Aorta (tissue), 5 donors: ENCODE results near the gene POLQ. TPM values are rescaled to one million over a fixed set of nuclear protein-coding genes. Genes with fewer than 3 reads are reported as not detected.

ENCODE experiments used
- ATAC-seq: fragments of 200-7000 bp; cut with Tn5 transposase; one replicate; pipeline ENCODE4 v1.9.1; 2022; ENCODE audit warnings: moderate library complexity; ENCODE audit not compliant: low FRiP score
- DNase-seq, 2 donors: peaks; one replicate each; pipeline ENCODE4 v3.0.0-alpha.2; 2020
- H3K27ac ChIP-seq, 2 donors: one replicate each; pipeline ENCODE4 v1.5.1; 2013; ENCODE audit warnings: low read length in 2 of 2, mild to moderate bottlenecking in 2 of 2, moderate library complexity in 2 of 2, control low read depth in 1 of 2, inconsistent platforms in 1 of 2, low read depth in 1 of 2
- H3K27me3 ChIP-seq, 2 donors: one replicate each; pipeline ENCODE4 v1.6.1; 2013; ENCODE audit warnings: control low read depth in 1 of 2, low read length in 1 of 2, mild to moderate bottlenecking in 1 of 2, moderate library complexity in 1 of 2; ENCODE audit not compliant: insufficient read depth in 2 of 2, control insufficient read depth in 1 of 2
- H3K36me3 ChIP-seq, 2 donors: one replicate each; pipeline ENCODE4 v1.6.1; 2013; ENCODE audit warnings: control low read depth in 1 of 2, low read length in 1 of 2, mild to moderate bottlenecking in 1 of 2; ENCODE audit not compliant: insufficient read depth in 2 of 2, control insufficient read depth in 1 of 2
- H3K4me1 ChIP-seq, 2 donors: one replicate each; pipeline ENCODE4 v1.6.1; 2013; ENCODE audit warnings: low read length in 2 of 2, control low read depth in 1 of 2, mild to moderate bottlenecking in 1 of 2, moderate library complexity in 1 of 2; ENCODE audit not compliant: insufficient read depth in 2 of 2, control insufficient read depth in 1 of 2
- H3K4me3 ChIP-seq, 2 donors: one replicate each; pipeline ENCODE4 v1.5.1; 2013; ENCODE audit warnings: low read length in 2 of 2, control low read depth in 1 of 2, mild to moderate bottlenecking in 1 of 2
- H3K9me3 ChIP-seq: one replicate; pipeline ENCODE4 v1.6.1; 2013; ENCODE audit warnings: mild to moderate bottlenecking, low read length; ENCODE audit not compliant: control insufficient read depth
- WGBS, 2 donors: extraction: QIAGEN DNeasy Blood & Tissue Kit; methylation state at CpG; one replicate each; pipeline ENCODE4 v1.1.7; 2013; 5-methylcytosine and 5-hydroxymethylcytosine counted together
- intact Hi-C, 2 donors: fragments of 100-400 bp; cut with DNase I; formaldehyde crosslinking; loops; one replicate each; pipeline versions ENCODE4 v1.14.2 to v1.15.0; 2022
- polyA plus RNA-seq, 2 donors: library from polyadenylated mRNA; stranded (reverse); fragments of 200-250 nt; gene quantifications; one replicate each; pipeline ENCODE4 v1.2.3, GENCODE V29; 2013
- total RNA-seq, 2 donors: library from RNA; stranded (reverse); fragmentation: NEBNext Ultra II Directional; extraction: Animal tissue kit (Norgen Biotek cat#: 25700); gene quantifications; one replicate each; pipeline ENCODE4 v1.2.1, GENCODE V29; 2021
- donor health status: healthy with polysubstance abuse.
- donor health status: Bipolar disorder and iron deficiency.
- donor health status: DM: no; HTN: no; CAD: no.
- donor health status: DM: no; HTN: no; CAD: no.
- donor health status: DM: yes; HTN: yes; CAD: no.

POLQ gene
- total and polyA plus RNA-seq, 4 donors = 0.13 to 0.63 (median 0.23) TPM; not detected in 1

DNA sequence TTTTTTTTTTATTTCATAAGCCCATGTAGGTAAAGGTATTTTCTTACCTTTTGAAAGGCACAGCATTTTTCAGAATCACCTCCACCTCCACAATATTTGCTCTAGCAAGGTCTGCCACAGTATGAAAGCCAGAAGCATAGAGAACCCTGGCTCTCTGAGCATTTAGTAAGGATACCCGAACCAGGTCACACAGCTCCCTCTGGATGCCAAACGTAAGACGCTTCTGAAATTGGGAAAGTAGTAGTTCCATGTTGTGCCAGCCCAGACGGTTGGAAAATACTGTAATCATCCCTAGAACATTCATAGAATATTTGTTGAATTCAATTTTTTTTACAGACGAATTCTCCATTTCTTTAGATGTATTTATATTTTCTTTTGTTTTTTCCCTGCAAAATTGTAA, 52.4 kb downstream of the POLQ start:
- H3K36me3 ChIP-seq = no peaks in the 10 kb centered on the region
- H3K4me3 ChIP-seq = no peak overlapping the region
- no peak overlapping the region for H3K27ac ChIP-seq
- no peaks in the 10 kb centered on the region for H3K9me3 ChIP-seq
- H3K4me1 ChIP-seq = no peaks in the 10 kb centered on the region
- WGBS, 2 donors = 54% methylated on average over 5 of the region's 5 CpGs
- no peaks in the 10 kb centered on the region for H3K27me3 ChIP-seq
- ATAC-seq (no peak), DNase-seq (no peak)
- intact Hi-C loops = no loop called here

GRCh38 chr3:121491683-121492320, 54.0 kb downstream of the POLQ start:
- Histone ChIP-seq H3K4me1 (no peaks in the 10 kb centered on the region), H3K27me3 (no peaks in the 10 kb centered on the region), H3K4me3 (no peak overlapping the region), H3K27ac (no peak overlapping the region), H3K36me3 (no peaks in the 10 kb centered on the region), H3K9me3 (no peaks in the 10 kb centered on the region)
- ATAC-seq (no peak), DNase-seq (no peak)
- 94 to 96% methylated on average over 7 of the region's 7 CpGs for WGBS, 2 donors
- intact Hi-C loops = no loop called here

DNA sequence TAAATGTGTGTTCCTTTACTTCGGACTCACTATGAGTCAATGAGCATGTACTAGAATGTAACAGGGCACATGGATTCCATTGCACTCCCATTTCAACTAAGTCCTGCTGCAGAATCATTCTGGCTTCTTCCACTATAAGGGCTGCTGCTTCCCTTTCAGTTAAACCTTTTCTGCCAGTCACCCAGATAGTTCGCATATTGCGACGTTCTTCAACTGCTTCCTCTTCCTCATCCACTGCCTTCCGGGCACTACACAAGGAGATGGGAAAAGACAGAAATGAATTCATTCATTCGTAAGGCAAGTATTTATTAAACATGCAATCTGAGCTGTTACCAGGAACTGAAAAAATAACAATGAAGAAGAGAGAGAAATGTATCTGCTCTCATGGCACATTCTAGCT, 55.6 kb downstream of the POLQ start:
- intact Hi-C loops = no loop called here
- H3K4me1 ChIP-seq = no peaks in the 10 kb centered on the region
- WGBS, 2 donors = 89 to 92% methylated on average over 6 of the region's 6 CpGs
- ATAC-seq (no peak), DNase-seq (no peak)
- H3K9me3 ChIP-seq = no peaks in the 10 kb centered on the region
- H3K27me3 ChIP-seq = no peaks in the 10 kb centered on the region
- H3K4me3 ChIP-seq = no peak overlapping the region
- H3K36me3 ChIP-seq = no peaks in the 10 kb centered on the region
- no peak overlapping the region for H3K27ac ChIP-seq

DNA sequence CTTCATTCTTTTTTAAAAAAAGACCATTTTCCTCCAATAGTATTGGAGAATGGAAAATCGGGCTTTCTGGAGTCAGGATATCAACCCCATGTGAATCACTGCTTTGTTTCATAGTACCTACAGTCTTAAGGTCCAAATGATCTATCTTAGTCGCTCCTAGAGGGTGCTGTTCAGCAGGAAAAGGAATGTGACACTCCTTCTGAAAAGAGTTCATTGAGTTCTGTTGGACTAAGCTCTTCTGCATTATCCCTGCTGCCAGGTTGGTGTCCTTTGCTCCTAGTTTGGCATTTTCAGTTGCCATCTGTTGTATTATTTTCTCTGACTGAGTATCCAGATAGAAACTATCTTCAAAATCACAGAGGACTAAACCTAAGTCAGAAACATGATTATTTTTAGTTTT, 57.2 kb downstream of the POLQ start:
- H3K9me3 ChIP-seq = no peaks in the 10 kb centered on the region
- no peaks in the 10 kb centered on the region for H3K36me3 ChIP-seq
- H3K4me1 ChIP-seq = no peaks in the 10 kb centered on the region
- WGBS, 2 donors = 84 to 86% methylated on average over 2 of the region's 2 CpGs
- H3K27ac ChIP-seq = no peak overlapping the region
- DNase-seq (no peak), ATAC-seq (no peak)
- H3K27me3 ChIP-seq = no peaks in the 10 kb centered on the region
- no peak overlapping the region for H3K4me3 ChIP-seq
- intact Hi-C loops = no loop called here

DNA sequence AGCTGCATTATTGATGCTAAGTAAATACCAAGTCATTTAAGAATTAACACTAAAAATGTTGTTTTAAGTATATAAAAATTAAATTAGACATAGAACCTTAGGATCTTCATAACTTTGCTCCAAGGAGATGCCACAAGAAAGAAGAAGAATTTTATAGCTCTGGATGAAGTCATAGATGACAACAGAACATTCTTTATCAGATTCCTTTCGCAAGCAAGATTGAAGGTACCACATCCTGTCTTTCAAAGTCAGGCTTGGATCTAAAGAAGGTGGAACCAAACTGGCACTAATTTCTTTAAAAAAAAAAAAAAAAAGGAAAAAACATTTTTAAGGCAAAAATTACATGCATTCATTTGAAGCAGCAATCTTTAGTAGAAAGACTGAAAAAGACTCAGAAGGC, 62.5 kb downstream of the POLQ start:
- intact Hi-C loops = no loop called here
- DNase-seq (no peak), ATAC-seq (no peak)
- H3K9me3 ChIP-seq = no peaks in the 10 kb centered on the region
- H3K27me3 ChIP-seq = no peaks in the 10 kb centered on the region
- H3K27ac ChIP-seq = no peak overlapping the region
- H3K4me3 ChIP-seq = no peak overlapping the region
- no peaks in the 10 kb centered on the region for H3K4me1 ChIP-seq
- 94 to 99% methylated on average over 1 of the region's 1 CpG for WGBS, 2 donors
- H3K36me3 ChIP-seq = no peaks in the 10 kb centered on the region

GRCh38 chr3:121482660-121483059, 63.1 kb downstream of the POLQ start:
- no peaks in the 10 kb centered on the region for H3K9me3 ChIP-seq
- DNase-seq = no peak
- H3K4me1 ChIP-seq = no peaks in the 10 kb centered on the region
- WGBS, 2 donors = 83 to 85% methylated on average over 1 of the region's 1 CpG
- no peaks in the 10 kb centered on the region for H3K27me3 ChIP-seq
- H3K27ac ChIP-seq = no peak overlapping the region
- H3K4me3 ChIP-seq = no peak overlapping the region
- H3K36me3 ChIP-seq = no peaks in the 10 kb centered on the region
- ATAC-seq = no peak
- intact Hi-C loops = no loop called here

DNA sequence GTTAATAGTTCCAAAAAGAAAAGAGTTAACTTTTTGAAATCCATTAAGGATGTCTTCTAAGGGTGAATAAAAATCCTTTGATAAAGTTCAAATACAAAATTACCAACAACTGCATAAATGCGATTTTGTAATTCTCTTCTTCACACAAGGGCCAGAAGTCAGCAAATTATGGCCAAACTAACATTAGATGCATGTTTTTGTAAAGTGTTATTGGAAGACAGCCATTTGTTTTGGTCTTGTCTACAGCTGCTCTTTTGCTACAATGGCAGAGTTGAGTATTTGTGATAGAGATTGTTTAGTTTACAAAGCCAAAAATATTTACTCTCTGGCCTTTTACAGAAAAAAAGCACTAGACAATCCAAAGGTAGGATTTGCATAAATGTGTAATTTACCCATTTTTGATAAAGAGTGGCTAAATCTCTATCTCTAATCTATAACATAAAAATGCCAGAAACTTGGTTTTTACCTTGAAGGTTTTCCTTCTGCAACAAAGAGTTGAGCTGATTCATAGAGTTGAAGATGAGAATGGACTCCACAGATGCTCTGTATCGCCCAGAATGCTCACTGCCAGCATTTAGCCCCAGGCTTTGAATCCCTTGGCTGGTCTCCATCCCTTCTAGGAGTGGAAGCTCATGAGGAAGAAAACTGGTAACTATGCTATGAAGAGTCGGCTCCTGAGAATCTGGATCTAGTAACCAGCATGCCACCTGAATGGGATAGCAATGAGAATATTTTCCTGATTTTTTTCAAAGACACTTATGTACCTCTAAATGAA, 64.5 kb downstream of the POLQ start:
- Histone ChIP-seq H3K27ac (no peak overlapping the region), H3K9me3 (no peaks in the 10 kb centered on the region), H3K4me3 (no peak overlapping the region), H3K4me1 (no peaks in the 10 kb centered on the region), H3K36me3 (no peaks in the 10 kb centered on the region), H3K27me3 (no peaks in the 10 kb centered on the region)
- intact Hi-C loops = no loop called here
- no peak for DNase-seq
- 89 to 90% methylated on average over 3 of the region's 3 CpGs for WGBS, 2 donors
- no peak for ATAC-seq

- intact Hi-C loops = no loop called here
- H3K9me3 ChIP-seq = no peaks in the 10 kb centered on the region
- H3K27ac ChIP-seq = no peak overlapping the region
- no peak overlapping the region for H3K4me3 ChIP-seq
- H3K27me3 ChIP-seq = no peaks in the 10 kb centered on the region
- no peaks in the 10 kb centered on the region for H3K36me3 ChIP-seq
- 39 to 59% methylated on average over 5 of the region's 5 CpGs for WGBS, 2 donors
- no peaks in the 10 kb centered on the region for H3K4me1 ChIP-seq
- ATAC-seq = no peak
- no peak for DNase-seq
Measured at GRCh38 chr3:121477589-121477988, 68.2 kb downstream of the POLQ start.

DNA sequence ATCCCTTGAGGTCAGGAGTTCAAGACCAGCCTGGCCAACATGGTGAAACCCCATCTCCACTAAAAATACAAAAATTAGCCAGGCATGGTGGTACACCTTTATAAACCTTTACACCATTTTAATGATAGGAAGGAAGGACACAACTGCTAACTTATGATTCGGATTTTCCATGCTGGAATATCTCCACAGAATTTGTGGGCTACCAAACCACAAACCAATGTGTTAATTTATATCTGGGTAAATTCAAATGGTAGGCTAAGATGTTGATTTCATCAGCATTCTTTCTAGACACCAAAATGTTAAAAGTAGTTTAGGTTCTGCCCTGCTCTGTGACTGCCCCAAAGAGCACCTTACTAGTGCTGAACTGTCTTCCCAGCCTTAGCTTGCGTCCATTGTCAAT, 72.8 kb downstream of the POLQ start:
- WGBS, 2 donors = 98 to 100% methylated on average over 2 of the region's 2 CpGs
- H3K27me3 ChIP-seq = no peaks in the 10 kb centered on the region

More for the DNA sequence above, 72.8 kb downstream of the POLQ start:
- H3K27ac ChIP-seq = no peak overlapping the region
- H3K4me1 ChIP-seq = no peaks in the 10 kb centered on the region
- ATAC-seq = no peak
- intact Hi-C loops = no loop called here
- no peak overlapping the region for H3K4me3 ChIP-seq
- H3K36me3 ChIP-seq = no peaks in the 10 kb centered on the region
- DNase-seq = no peak
- H3K9me3 ChIP-seq = no peaks in the 10 kb centered on the region
